Measurements from ENCODE around the gene CRELD1. TPM values are rescaled to one million over a fixed set of nuclear protein-coding genes. Genes with fewer than 3 reads are reported as not detected.
A peak's percentile ranks its signal among the peaks of the same experiment; 100 is the strongest.

CRELD1 gene
- total and polyA plus RNA-seq, 9 of the 15 experiments (the other 6 are each of a cell fraction or from before 2014, with no cell fraction given), result 3.3 to 25.8 (median 16.5) TPM

DNA sequence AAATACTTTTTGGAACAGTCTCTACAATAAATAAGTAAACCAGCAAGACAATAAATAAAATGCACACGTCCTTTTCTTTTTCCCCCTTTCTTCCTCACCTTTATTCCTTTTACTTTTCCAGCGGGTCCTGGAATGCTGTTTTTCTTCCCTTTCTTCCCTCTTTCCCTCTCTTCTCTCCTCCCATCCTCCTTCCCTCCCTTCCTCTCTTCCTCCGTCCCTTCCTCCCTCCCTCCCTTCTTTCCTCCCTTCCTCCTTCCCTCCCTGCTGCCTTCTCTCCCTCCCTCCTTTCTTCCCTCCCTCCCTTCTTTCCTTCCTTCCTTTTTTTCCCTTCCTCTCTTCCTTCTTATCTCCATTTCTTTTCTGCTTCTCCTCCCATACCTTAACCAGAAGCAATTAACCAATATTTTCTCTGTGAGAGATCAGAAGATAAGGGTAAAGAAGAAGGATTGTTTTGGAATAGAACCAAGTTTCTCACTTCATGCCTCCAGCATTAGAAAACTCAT is 34.3 kb upstream of the CRELD1 start (continued):
- TF ChIP-seq POLR3G (IDR thresholded peaks at IDR 0.05; ENCODE audit: extremely low read depth, insufficient read length, insufficient replicate concordance), result no peak
- peak; percentile 51; the same call in 1 of the 2 replicates for TF ChIP-seq SMARCA5 (IDR thresholded peaks at IDR 0.05)
- no peak for TF ChIP-seq ZNF561 (CRISPR knock-in tag; conservative IDR thresholded peaks at IDR 0.05)
- TF ChIP-seq GTF2F1 (IDR thresholded peaks at IDR 0.05; ENCODE audit: low read depth, low read length), result no peak
- TF ChIP-seq AFF1 (IDR thresholded peaks at IDR 0.05; ENCODE audit: low read depth in 1 of 2, partially characterized antibody in 2 of 2), result peak in 1 of 2 experiments; percentile 65
- TF ChIP-seq, protein P1, sequence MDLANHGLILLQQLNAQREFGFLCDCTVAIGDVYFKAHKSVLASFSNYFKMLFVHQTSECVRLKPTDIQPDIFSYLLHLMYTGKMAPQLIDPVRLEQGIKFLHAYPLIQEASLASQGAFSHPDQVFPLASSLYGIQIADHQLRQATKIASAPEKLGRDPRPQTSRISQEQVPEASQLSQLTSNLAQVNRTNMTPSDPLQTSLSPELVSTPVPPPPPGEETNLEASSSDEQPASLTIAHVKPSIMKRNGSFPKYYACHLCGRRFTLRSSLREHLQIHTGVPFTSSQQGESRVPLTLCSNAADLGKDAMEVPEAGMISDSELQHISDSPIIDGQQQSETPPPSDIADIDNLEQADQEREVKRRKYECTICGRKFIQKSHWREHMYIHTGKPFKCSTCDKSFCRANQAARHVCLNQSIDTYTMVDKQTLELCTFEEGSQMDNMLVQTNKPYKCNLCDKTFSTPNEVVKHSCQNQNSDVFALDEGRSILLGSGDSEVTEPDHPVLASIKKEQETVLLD (IDR thresholded peaks at IDR 0.05), result peak; percentile 73; the same call in 1 of the 2 replicates
- 0 out of 2 replicates have a peak, but pooled peaks have one; percentile 77 for TF ChIP-seq THRB (CRISPR knock-in tag; conservative IDR thresholded peaks at IDR 0.05)
- TF ChIP-seq ZC3H8 (IDR thresholded peaks at IDR 0.05), result peak; percentile 66; the same call in 1 of the 2 replicates
- no peak for TF ChIP-seq RBM14 (IDR thresholded peaks at IDR 0.05; ENCODE audit: borderline replicate concordance, insufficient read depth, low read depth, low read length)
- TF ChIP-seq THRAP3 (IDR thresholded peaks at IDR 0.05; ENCODE audit: borderline replicate concordance), result peak; percentile 86
- TF ChIP-seq ZNF239 (CRISPR knock-in tag; IDR thresholded peaks at IDR 0.05), result no peak
- 0 out of 2 replicates have a peak, but pooled peaks have one; percentile 81 for TF ChIP-seq ZBTB26 (CRISPR knock-in tag; IDR thresholded peaks at IDR 0.05)
- peak; percentile 25 for TF ChIP-seq E2F8 (IDR thresholded peaks at IDR 0.05; ENCODE audit: low read depth, partially characterized antibody)
- no peak for TF ChIP-seq TCF3 (CRISPR knock-in tag; IDR thresholded peaks at IDR 0.05)
- 0 out of 4 replicates have a peak, but pooled peaks of 1 of the 2 experiments have one; percentile 45 for TF ChIP-seq MCM7 (IDR thresholded peaks at IDR 0.05)
- peak; percentile 66 for TF ChIP-seq DPF2 (IDR thresholded peaks at IDR 0.05)
- TF ChIP-seq GATA2 (CRISPR knock-in tag; IDR thresholded peaks at IDR 0.05), result peak; percentile 57
